ENCODE results near the gene RBM38.
A peak's percentile ranks its signal among the peaks of the same experiment; 100 is the strongest.

The RBM38 gene

GRCh38 chr20:57437672-57438330 is 46.6 kb downstream of the RBM38 start:
- DNase-seq (ENCODE audit: low spot score): no peak

- DNase-seq (ENCODE audit: low spot score): no peak
Observed at GRCh38 chr20:57438552-57438951, 47.4 kb downstream of the RBM38 start.

- DNase-seq (ENCODE audit: low spot score): no peak
Observed at GRCh38 chr20:57439432-57439831, 48.2 kb downstream of the RBM38 start.

GRCh38 chr20:57439993-57440392 is 48.8 kb downstream of the RBM38 start:
- DNase-seq (ENCODE audit: low spot score): no peak

DNA sequence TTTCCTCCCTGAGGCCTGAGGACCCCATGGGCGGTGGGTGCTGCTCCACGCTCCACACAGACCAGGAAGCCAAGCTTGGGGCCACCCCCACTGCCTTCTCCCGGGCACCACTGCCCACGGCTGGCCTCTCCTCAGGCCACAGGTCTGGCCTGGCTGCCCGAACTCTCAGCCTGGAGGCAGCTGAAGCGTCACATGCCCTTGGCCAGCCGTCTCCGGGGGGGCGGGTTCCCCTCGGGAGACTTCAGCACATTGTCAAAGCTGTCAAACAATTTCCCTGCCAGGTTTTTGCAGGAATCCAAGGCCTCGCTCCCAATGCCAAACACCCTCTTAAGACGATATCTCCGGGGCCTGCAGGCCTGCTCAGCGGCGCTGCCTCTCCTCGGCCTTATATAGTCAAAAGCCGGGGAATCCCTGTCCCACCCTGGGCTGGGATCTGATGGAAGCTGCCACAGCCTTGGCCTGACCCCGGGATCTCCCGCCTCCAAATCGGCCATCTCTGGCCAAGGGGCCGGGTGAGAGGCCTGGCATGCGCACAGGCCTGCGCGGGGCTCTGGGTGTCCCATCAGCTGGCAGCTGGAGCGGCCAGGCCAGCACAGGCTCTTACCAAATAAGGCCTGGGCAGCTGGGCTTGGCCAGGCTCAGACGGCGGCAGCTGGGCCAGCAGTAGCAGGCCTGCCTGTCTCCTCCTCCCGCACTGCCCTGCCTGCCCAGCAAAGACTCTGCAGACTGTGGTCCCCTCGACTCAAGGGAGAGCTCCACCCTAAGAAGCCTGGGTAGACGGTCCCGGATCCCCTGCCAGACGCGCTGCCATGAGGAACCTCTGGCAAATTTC is 49.7 kb downstream of the RBM38 start:
- no peak for DNase-seq (ENCODE audit: low spot score)

DNA sequence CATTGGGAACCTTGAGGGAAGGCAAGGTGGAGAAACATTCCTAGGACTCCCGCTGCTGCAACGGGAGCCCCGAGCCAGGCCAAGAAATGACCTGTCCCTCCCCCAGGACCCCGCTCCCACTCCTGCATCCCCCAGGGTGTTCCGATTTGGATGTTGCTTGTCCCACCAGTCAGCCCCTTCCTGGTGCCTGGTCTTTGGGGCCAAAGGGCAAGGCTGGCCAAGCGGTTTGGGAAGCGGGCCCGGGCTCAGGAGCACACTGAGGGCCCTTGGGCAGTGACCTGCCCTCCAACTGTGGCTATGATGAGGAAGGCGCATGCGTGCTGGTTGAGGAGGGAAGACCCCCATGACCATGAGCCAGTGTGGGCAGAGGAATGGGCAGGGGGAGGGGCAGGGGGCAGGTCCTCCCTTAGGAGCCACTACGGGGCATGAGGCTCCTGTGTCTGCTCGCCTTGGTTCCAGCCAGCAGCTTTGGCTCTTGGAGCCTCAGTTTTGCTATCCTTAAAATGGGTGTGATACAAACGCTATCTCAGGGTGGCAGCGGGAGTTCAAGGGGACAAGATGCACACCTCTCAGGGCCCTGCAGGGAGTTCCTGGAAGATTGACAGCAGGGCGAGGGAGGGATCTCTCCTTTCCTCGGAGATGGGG is 50.4 kb downstream of the RBM38 start:
- DNase-seq (ENCODE audit: low spot score): no peak

DNA sequence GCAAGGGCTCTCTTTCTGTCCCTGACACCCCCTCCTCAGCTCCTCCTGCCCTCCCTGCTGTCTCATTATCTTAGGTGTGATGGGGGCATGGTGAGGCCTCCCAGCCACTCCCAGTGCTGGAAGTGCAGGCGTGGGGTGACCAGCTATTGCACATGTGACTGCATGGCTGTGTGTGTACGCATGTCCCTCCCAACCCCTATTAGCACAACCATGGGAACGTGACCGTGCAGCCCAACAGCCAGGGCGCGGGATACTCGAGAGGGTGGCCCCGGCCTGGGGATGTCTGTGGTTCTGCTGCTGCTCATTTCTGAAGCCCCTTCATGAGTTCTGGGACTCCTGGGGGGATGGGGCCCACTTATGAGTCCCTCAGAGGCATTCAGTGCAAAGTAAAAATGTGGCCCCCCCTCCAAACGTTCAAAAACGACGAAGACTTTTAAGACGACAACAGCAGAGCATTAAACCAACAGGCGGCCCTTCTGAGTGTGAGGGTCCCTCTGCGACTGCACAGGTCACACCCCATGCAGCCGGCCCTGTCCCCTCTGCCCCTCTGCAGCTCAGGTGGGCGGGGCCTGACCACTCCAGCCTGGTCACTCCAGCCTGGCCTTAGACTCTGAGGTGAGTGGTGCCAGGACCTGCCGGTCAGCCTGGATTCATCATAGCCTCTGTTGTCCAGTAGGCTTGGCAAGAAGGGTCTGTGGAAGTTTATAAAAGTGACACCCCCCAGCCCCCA is 51.1 kb downstream of the RBM38 start:
- no peak for DNase-seq (ENCODE audit: low spot score)

GRCh38 chr20:57442888-57443239 is 51.7 kb downstream of the RBM38 start:
- no peak for DNase-seq (ENCODE audit: low spot score)

GRCh38 chr20:57443349-57444265 is 52.4 kb downstream of the RBM38 start:
- DNase-seq (ENCODE audit: low spot score): no peak

DNA sequence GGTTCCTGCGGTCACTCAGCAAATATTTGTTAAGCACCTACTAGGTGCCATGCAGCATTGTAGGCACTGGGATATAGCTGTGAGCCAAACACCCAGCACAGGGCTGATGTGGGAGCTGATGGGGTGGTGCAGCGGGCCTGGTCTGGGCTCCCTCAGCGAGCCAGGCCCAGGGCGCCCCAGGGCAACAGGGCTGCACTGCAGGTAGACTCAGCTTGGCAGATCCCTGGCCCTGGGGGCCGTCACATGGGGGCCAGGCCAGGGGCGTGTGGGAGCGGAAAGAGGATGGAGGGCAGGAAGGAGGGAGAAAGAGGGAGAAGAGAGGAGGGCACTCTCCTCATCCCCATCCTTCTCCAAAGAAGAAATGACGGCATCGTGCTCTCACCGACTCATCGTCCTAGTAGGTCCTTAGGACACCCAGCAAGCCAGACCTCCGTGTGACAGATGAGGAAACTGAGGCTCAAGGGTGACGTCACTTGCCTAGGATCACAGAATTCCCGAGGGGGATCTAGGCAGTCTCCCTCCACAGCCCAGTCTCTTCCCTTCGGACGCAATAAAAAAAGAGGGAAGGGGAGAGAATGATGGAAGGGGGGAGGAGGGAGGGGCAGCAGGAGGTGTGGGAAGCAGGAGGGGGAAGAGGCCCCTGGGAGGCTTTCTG is 53.3 kb downstream of the RBM38 start:
- DNase-seq (ENCODE audit: low spot score): no peak

DNA sequence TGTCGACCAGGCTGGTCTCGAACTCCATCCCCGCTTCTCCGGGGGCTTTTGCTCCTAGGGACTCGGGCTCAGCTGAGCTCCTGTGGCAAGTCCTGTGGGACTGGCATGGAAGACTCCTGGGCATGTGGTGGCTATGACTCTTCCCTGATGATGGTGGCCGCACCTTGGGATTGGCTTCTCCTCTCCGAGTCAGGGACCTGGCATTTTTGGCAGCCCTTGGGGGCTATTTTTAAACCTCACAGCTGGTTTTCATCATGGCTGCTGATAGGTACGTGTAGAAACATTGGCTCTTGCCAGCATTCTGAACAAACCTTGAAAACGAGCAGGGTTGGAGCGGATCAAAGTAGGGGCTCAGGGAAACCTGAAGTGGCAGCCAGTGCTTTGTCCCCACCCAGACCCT is 54.1 kb downstream of the RBM38 start:
- DNase-seq (ENCODE audit: low spot score): no peak

DNA sequence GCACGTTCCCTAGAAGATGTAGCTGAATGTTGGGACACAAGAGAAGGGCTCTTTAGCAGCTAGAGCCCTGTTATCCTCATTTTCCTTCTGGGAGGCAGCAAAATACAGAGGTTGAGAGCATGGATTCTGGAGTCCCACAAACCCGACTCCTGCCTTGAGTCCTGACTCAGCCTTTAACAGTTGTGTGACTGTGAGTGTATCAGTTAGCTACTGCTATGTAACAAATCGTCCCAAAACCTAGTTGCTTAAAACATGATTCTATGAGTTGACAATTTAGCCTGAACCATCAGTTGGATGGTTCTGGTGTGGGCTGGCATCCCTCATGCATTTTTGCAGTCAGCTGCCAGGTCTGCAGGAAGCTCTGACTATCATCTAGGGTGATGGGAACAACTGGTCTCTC is 54.6 kb downstream of the RBM38 start:
- no peak for DNase-seq (ENCODE audit: low spot score)

DNA sequence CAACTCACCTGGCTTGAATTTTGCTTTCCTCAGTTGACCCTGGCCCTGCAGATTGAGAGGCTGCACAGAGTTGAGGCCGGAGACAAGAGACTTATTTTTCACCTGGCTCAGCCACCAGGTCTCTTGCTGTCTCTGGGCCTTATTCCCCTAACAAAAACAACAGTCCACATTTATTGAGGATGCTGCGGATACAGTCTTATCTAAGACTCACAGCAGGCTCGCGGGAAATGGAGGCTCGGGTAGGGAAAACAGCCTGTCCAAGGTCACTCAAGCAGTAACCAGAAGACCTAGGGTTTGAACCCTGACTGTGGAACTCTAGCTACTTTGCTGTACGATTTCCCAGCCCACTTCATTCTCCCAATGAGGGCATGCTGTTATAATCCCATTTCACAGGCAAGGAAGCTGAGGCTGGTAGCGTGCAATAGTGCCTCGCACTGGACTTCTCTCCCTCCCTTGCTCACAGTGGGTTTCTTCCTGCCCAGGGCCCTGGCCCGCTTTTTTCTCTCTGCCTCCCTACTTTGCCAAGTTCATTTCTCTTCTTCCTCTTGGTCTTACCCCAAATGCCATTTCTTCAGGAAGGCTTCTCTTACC is 57.7 kb downstream of the RBM38 start:
- DNase-seq (ENCODE audit: low spot score): no peak

- no peak for DNase-seq (ENCODE audit: low spot score)
Observed at GRCh38 chr20:57449398-57450354, 58.5 kb downstream of the RBM38 start.

- DNase-seq (ENCODE audit: low spot score): no peak
Observed at GRCh38 chr20:57450419-57450818, 59.2 kb downstream of the RBM38 start.

DNA sequence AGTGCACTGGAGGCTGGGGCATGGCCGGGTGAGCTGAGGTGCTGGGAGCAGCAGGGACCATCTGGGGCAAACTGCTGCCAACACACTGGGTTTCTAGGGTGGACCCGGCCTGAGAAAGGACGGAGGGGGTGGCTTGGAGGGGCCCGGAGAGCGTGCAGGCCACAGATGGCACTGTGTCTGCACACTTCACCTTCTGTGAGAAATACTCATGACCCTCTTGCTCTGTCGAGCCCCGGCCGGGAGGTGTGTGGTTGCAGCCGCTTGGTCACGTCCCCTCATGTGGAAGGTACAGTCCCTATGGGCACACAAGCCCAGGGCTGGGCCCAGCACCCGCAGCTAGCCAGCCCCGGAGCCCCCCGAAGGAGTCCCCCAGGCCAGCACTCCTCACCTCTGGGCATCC is 59.7 kb downstream of the RBM38 start:
- DNase-seq (ENCODE audit: low spot score): no peak

- DNase-seq (ENCODE audit: low spot score): no peak
Observed at GRCh38 chr20:57451431-57451794, 60.2 kb downstream of the RBM38 start.

DNA sequence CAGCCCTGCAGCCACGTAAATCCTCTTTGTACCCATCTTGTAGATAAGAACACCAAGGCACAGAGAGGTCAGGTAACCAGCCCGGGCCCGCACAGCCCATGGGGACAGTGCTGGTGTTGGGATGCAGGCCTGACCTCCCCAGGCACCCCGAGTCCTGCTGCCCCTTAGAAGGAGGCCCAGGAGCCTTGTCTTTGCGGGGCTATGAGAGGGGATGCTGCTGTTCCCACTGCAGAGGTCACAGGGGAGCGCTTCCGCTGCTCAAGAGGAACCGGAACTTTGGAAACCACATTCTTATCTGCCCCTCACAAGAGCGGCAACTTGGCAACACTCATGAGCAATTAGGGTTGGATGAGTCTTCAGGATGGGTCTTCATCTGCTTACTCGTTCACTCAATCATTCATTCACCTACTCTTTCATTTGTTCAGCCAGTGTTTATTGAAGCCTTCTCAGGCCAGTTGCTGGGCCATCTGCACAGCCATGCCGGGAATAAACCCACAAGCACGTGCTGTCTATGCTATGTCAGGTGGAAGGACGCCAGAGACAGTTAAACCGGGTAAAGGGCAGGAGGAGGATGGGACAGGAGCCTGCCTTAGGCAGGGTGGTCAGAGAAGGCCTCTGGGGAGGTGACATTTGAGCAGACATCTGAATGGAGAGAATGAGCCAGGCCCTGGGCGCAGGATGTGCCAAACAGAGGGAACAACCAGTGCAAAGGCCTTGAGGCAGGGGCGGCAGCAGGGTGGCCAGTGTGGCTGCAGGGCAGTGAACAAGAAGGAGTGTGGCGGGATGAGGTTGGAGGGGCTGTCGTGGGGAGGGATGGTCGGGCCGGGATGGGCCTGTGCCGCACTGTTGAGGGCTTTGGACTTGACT is 60.8 kb downstream of the RBM38 start:
- DNase-seq (ENCODE audit: low spot score): peak; percentile 30

All from CD4-positive, alpha-beta T cell treated with Interleukin-6 at 100 ng/mL for 8 hours (primary cell).